Body of pancreas (tissue), 4 donors: ENCODE data around the gene PCGF3. TPM values are rescaled to one million over a fixed set of nuclear protein-coding genes. Genes with fewer than 3 reads are reported as not detected.

Source experiments
- ATAC-seq: fragments of 150-250 bp; one replicate; pipeline ENCODE4 v1.9.1; 2016
- DNase-seq, 4 donors: peaks; one replicate each; pipeline ENCODE4 v3.0.0-alpha.2; 2019
- H3K27ac ChIP-seq, 4 donors: fragments of 200-600 bp; sonication (generic); 1 replicate in 3 of 4; 2 replicates in 1 of 4; pipeline versions ENCODE4 v1.5.1 to v1.6.1; 2016 to 2019; ENCODE audit warnings: mild to moderate bottlenecking in 1 of 4, mixed read lengths in 1 of 4, moderate library complexity in 1 of 4
- H3K27me3 ChIP-seq, 2 donors: fragments of 200-600 bp; sonication (generic); one replicate each; pipeline ENCODE4 v1.6.0; 2016; ENCODE audit warnings: mild to moderate bottlenecking in 1 of 2
- H3K36me3 ChIP-seq, 2 donors: fragments of 200-600 bp; sonication (generic); replicated peaks in 1 of 2; 2 replicates each; pipeline ENCODE4 v1.5.1; 2016; ENCODE audit warnings: low read depth in 2 of 2; ENCODE audit not compliant: insufficient read depth in 1 of 2
- H3K4me1 ChIP-seq: fragments of 200-600 bp; sonication (generic); one replicate; pipeline ENCODE4 v1.6.0; 2016
- H3K4me3 ChIP-seq, 2 donors: fragments of 200-600 bp; sonication (generic); 1 replicate in 1 of 2; 2 replicates in 1 of 2; pipeline ENCODE4 v1.5.1; 2016 to 2019
- H3K9me3 ChIP-seq, 3 donors: fragments of 200-600 bp; sonication (generic); 1 replicate in 2 of 3; 2 replicates in 1 of 3; pipeline ENCODE4 v1.5.1; 2016
- CTCF ChIP-seq, 7 experiments: fragments of 450-650 bp in 4 of 7; fragments of 200-600 bp in 3 of 7; sonication (generic) in 3 of 7; IDR thresholded peaks; one replicate each; pipeline ENCODE4 v1.5.1; 2016 to 2019; ENCODE audit warnings: antibody characterized with exemption in 7 of 7
- POLR2A ChIP-seq, 3 donors: fragments of 450-650 bp; IDR thresholded peaks; one replicate each; pipeline ENCODE4 v1.6.1; 2016; ENCODE audit warnings: antibody characterized with exemption in 3 of 3, mild to moderate bottlenecking in 2 of 3
- WGBS, 2 donors: methylation state at CpG; one replicate each; pipeline ENCODE4 v1.1.5; 2017; 5-methylcytosine and 5-hydroxymethylcytosine counted together
- intact Hi-C: fragments of 100-400 bp; cut with DNase I; formaldehyde crosslinking; loops from one replicate; pipeline ENCODE4 v1.15.1; 2023
- total RNA-seq, 2 donors: library from RNA; depleted of rRNA; stranded (reverse); fragments of >200 nt; gene quantifications; one replicate each; pipeline ENCODE4 v1.1.0, GENCODE V29; 2016

Gene PCGF3
- total RNA-seq, 2 donors from 2014 or later: 16.8 to 31.1 TPM

DNA sequence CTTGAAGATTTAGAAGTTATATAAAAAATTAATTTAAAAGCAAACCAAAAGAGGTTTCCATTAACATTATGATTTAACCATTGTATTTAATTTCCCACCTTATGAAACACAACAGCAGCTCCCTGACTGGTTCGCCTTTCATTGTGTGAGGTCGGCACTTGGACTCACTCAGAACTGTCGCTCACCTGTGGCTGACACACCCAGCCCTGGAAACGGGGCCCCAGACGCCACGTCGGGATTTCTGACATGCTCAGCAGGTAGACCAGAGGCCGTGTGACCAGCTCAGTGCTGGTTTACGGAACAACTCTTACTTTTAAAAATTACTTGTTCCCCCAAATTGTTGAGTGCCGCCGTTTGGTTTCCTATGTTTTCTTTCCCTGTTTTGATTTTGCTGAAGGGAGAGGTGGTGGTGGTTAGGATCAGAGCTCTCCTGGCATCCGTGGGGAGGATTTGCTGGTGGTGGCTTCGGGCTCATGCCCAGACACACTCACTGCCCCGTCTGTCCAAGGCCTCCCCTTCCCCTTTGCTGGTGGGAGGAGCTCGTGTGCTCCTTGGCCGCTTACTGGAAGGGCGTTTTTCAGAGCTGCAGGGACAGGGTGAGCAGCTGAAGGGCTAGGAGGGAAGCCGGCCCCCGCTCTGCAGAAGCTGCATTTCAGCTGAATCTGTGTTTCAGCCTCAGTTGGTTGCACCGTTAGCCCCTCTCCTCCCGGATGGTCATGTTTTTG is 61.1 kb downstream of the PCGF3 start:
- 81 to 85% methylated on average over 21 of the region's 21 CpGs for WGBS, 2 donors
- TF ChIP-seq CTCF (IDR thresholded peaks at IDR 0.05) (no peak), POLR2A (IDR thresholded peaks at IDR 0.05) (no peak)
- Histone ChIP-seq H3K27ac (no peak overlapping the region), H3K27me3 (no peaks in the 10 kb centered on the region), H3K4me3 (no peak overlapping the region), H3K9me3 (peaks cover 0 to 74% (median 0%) of the 10 kb centered on the region in 3 donors), H3K36me3 (peaks cover 21% of the 10 kb centered on the region in 2 donors), H3K4me1 (no peaks in the 10 kb centered on the region)
- ATAC-seq (no peak), DNase-seq (no peak)
- intact Hi-C loops: no loop called here

GRCh38 chr4:768076-768475 is 62.4 kb downstream of the PCGF3 start:
- no peaks in the 10 kb centered on the region for H3K27me3 ChIP-seq
- no peaks in the 10 kb centered on the region for H3K4me1 ChIP-seq
- intact Hi-C loops: no loop called here
- H3K4me3 ChIP-seq: no peak overlapping the region
- peaks cover 20% of the 10 kb centered on the region in 2 donors for H3K36me3 ChIP-seq
- H3K9me3 ChIP-seq: peaks cover 0 to 64% (median 0%) of the 10 kb centered on the region in 3 donors
- ATAC-seq: no peak
- no peak for DNase-seq
- 95 to 96% methylated on average over 15 of the region's 15 CpGs for WGBS, 2 donors
- TF ChIP-seq POLR2A (IDR thresholded peaks at IDR 0.05) (no peak), CTCF (IDR thresholded peaks at IDR 0.05) (no peak)
- H3K27ac ChIP-seq: no peak overlapping the region

GRCh38 chr4:768995-769394 is 63.4 kb downstream of the PCGF3 start:
- Histone ChIP-seq H3K4me3 (no peak overlapping the region), H3K36me3 (peaks cover 20% of the 10 kb centered on the region in 2 donors), H3K9me3 (peaks cover 0 to 62% (median 0%) of the 10 kb centered on the region in 3 donors), H3K27me3 (no peaks in the 10 kb centered on the region), H3K27ac (no peak overlapping the region), H3K4me1 (peaks cover 4% of the 10 kb centered on the region)
- intact Hi-C loops: no loop called here
- no peak for TF ChIP-seq CTCF (IDR thresholded peaks at IDR 0.05)
- TF ChIP-seq POLR2A (IDR thresholded peaks at IDR 0.05): no peak
- WGBS, 2 donors: 92 to 95% methylated on average over 12 of the region's 12 CpGs
- DNase-seq (no peak), ATAC-seq (no peak)

DNA sequence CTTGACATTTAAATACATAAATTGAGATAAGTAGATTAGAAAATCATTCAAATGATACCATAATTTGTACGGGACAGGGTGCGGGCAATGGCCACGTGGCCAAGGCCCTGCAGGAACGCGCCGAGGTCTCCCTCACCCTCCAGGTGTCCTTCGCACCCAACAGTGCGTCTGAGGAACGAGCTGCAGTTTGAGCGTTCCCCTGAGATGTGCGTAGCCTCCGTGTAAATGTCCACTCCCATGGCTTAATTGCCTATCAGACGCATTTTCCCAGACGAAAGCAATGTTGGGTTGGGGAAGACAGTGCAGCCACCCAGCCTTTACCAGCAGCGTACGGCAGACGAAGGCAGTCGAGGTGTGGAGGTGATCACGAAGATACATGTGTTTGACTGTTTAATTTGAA is 63.9 kb downstream of the PCGF3 start:
- Histone ChIP-seq H3K27ac (no peak overlapping the region), H3K27me3 (no peaks in the 10 kb centered on the region), H3K9me3 (peaks cover 0 to 58% (median 0%) of the 10 kb centered on the region in 3 donors), H3K4me3 (no peak overlapping the region), H3K36me3 (peaks cover 20% of the 10 kb centered on the region in 2 donors), H3K4me1 (peaks cover 4% of the 10 kb centered on the region)
- ATAC-seq: no peak
- no peak for DNase-seq
- no peak for TF ChIP-seq POLR2A (IDR thresholded peaks at IDR 0.05)
- TF ChIP-seq CTCF (IDR thresholded peaks at IDR 0.05): no peak
- 91 to 94% methylated on average over 19 of the region's 19 CpGs for WGBS, 2 donors
- intact Hi-C loops: no loop called here

- intact Hi-C loops: no loop called here
- H3K36me3 ChIP-seq: peaks cover 19 to 20% of the 10 kb centered on the region in 2 donors
- no peak overlapping the region for H3K4me3 ChIP-seq
- peaks cover 0 to 56% (median 0%) of the 10 kb centered on the region in 3 donors for H3K9me3 ChIP-seq
- WGBS, 2 donors: 94 to 95% methylated on average over 5 of the region's 5 CpGs
- peaks cover 9% of the 10 kb centered on the region for H3K4me1 ChIP-seq
- no peaks in the 10 kb centered on the region for H3K27me3 ChIP-seq
- no peak for DNase-seq
- ATAC-seq: no peak
- H3K27ac ChIP-seq: no peak overlapping the region
- no peak for TF ChIP-seq CTCF (IDR thresholded peaks at IDR 0.05)
- TF ChIP-seq POLR2A (IDR thresholded peaks at IDR 0.05): no peak
Observed at GRCh38 chr4:770022-770421, 64.4 kb downstream of the PCGF3 start.
